DND-41 (cell line): ENCODE measurements around the gene VCL.
"Not testable (repeated sequence)": the region's sequence is repeated elsewhere in the genome, so short reads cannot be mapped to it uniquely, and the experiment has no call there.

Experiments
- ATAC-seq: fragments of 200-7000 bp; cut with Tn5 transposase; 3 replicates; pipeline ENCODE4 v1.9.1; 2021; ENCODE audit warnings: low read depth; ENCODE audit not compliant: insufficient read depth
- DNase-seq: peaks from one replicate; pipeline ENCODE4 v3.0.0-alpha.2; 2020
- H2AFZ ChIP-seq: 2 replicates; pipeline ENCODE4 v1.6.0; 2012; ENCODE audit warnings: low read depth, low read length
- H3K27ac ChIP-seq: 2 replicates; pipeline ENCODE4 v1.5.1; 2012; ENCODE audit warnings: low read length, inconsistent platforms
- H3K27me3 ChIP-seq: fragments of 200-600 bp; sonication (generic); 2 replicates; pipeline ENCODE4 v1.6.0; 2012; ENCODE audit warnings: low read length, mild to moderate bottlenecking, inconsistent platforms; ENCODE audit not compliant: insufficient read depth, poor library complexity
- H3K36me3 ChIP-seq: 2 replicates; pipeline ENCODE4 v1.5.1; 2012; ENCODE audit warnings: low read length, inconsistent platforms; ENCODE audit not compliant: insufficient read depth
- H3K4me1 ChIP-seq: 2 replicates; pipeline ENCODE4 v1.5.1; 2012; ENCODE audit warnings: mild to moderate bottlenecking, low read length; ENCODE audit not compliant: insufficient read depth
- H3K4me2 ChIP-seq: 2 replicates; pipeline ENCODE4 v1.6.0; 2012; ENCODE audit warnings: mild to moderate bottlenecking, moderate library complexity, low read length, inconsistent platforms; ENCODE audit not compliant: insufficient read depth
- H3K4me3 ChIP-seq, 2 experiments: fragments of 200-600 bp in 1 of 2; shearing (Covaris generic) in 1 of 2; 2 replicates each; pipeline ENCODE4 v1.5.1; 2012 to 2016; ENCODE audit warnings: inconsistent platforms in 2 of 2, low read length in 2 of 2, mild to moderate bottlenecking in 2 of 2, low read depth in 1 of 2, moderate library complexity in 1 of 2
- H3K79me2 ChIP-seq: 2 replicates; pipeline ENCODE4 v1.6.0; 2012; ENCODE audit warnings: low read length, inconsistent platforms; ENCODE audit not compliant: insufficient read depth
- H3K9ac ChIP-seq: 2 replicates; pipeline ENCODE4 v1.6.0; 2012; ENCODE audit warnings: low read depth, mild to moderate bottlenecking, inconsistent platforms, low read length, moderate library complexity
- H3K9me3 ChIP-seq: 2 replicates; pipeline ENCODE4 v1.5.1; 2012; ENCODE audit warnings: low read length, moderate library complexity, mild to moderate bottlenecking, inconsistent platforms; ENCODE audit not compliant: insufficient read depth, severe bottlenecking
- H4K20me1 ChIP-seq: 2 replicates; pipeline ENCODE4 v1.6.0; 2012; ENCODE audit warnings: low read length; ENCODE audit not compliant: insufficient read depth
- EZH2 ChIP-seq: IDR thresholded peaks from 3 replicates; pipeline ENCODE4 v1.6.1; 2012; ENCODE audit warnings: borderline replicate concordance, low read depth, mild to moderate bottlenecking, moderate library complexity, low read length, inconsistent platforms; ENCODE audit not compliant: severe bottlenecking
- TF ChIP-seq, protein P1 (sequence below): IDR thresholded peaks from 2 replicates; pipeline ENCODE4 v1.5.1; 2012; ENCODE audit warnings: borderline replicate concordance, low read length, moderate library complexity, mild to moderate bottlenecking; ENCODE audit not compliant: poor library complexity, severe bottlenecking; ENCODE audit errors: extremely low read depth

VCL gene

DNA sequence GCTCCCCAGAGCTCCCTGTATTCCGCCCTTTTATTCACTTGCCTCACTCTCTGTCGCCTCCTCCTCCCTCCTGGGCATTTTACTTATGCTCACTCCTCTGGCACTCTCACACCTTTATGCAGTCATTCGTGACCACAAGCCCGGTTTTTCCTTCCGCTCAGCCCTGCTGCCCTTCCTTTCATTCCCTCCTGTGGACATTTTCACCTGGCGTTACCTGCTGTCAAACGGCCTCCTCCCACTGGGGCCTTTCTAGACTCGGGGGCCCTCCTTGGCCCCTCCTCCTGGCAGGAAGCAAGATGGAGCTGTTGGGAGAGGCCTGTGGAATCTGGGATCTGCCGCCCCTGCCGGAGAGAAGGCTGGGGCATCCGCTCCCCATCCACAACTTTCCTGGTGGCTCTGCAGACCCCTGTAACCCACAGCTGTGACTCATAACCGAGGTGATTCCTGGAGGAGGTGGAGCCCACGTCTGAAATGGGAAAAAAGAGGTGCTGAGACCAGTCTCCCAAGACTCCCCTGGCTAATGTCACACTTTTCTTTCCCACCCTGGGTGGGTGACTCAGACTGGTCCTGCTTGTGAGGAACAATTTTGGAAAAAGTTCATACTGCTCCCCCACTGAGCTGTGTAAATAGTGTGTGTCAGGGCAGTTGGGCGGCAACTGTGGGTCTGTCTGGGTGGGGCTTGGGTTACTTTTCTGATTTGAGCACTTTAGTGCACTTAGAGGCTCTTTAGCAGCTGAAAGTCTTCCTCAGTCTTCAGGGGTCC lies 1.2 kb downstream of the VCL start:
- Histone ChIP-seq H2AFZ (0 out of 2 replicates have a peak overlapping the region, but pooled peaks have one; percentile 84), H3K9ac (peak overlapping the region; percentile 61; the same call in 1 of the 2 replicates), H3K79me2 (no peaks in the 10 kb centered on the region), H3K4me1 (peaks cover 21% of the 10 kb centered on the region), H3K4me3 (peak overlapping the region in 1 of 2 experiments; percentile 85; a peak in 2 of 4 replicates), H3K27me3 (no peaks in the 10 kb centered on the region), H4K20me1 (no peaks in the 10 kb centered on the region), H3K4me2 (peak overlapping the region; percentile 99), H3K27ac (no peak overlapping the region), H3K9me3 (no peaks in the 10 kb centered on the region), H3K36me3 (no peaks in the 10 kb centered on the region)
- DNase-seq (no peak), ATAC-seq (no peak)
- TF ChIP-seq EZH2: no peak
- TF ChIP-seq, protein P1, sequence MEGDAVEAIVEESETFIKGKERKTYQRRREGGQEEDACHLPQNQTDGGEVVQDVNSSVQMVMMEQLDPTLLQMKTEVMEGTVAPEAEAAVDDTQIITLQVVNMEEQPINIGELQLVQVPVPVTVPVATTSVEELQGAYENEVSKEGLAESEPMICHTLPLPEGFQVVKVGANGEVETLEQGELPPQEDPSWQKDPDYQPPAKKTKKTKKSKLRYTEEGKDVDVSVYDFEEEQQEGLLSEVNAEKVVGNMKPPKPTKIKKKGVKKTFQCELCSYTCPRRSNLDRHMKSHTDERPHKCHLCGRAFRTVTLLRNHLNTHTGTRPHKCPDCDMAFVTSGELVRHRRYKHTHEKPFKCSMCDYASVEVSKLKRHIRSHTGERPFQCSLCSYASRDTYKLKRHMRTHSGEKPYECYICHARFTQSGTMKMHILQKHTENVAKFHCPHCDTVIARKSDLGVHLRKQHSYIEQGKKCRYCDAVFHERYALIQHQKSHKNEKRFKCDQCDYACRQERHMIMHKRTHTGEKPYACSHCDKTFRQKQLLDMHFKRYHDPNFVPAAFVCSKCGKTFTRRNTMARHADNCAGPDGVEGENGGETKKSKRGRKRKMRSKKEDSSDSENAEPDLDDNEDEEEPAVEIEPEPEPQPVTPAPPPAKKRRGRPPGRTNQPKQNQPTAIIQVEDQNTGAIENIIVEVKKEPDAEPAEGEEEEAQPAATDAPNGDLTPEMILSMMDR: no peak

- H3K79me2 ChIP-seq: no peaks in the 10 kb centered on the region
- peaks cover 21% of the 10 kb centered on the region for H3K4me1 ChIP-seq
- no peaks in the 10 kb centered on the region for H3K27me3 ChIP-seq
- no peak overlapping the region for H2AFZ ChIP-seq
- H3K27ac ChIP-seq: no peak overlapping the region
- no peak overlapping the region for H3K4me2 ChIP-seq
- no peaks in the 10 kb centered on the region for H3K36me3 ChIP-seq
- H3K9ac ChIP-seq: no peak overlapping the region
- H3K9me3 ChIP-seq: no peaks in the 10 kb centered on the region
- no peaks in the 10 kb centered on the region for H4K20me1 ChIP-seq
- TF ChIP-seq, protein P1: no peak
- no peak for TF ChIP-seq EZH2
- DNase-seq (no peak), ATAC-seq (no peak)
- no peak overlapping the region for H3K4me3 ChIP-seq
Measured at GRCh38 chr10:73999703-74000102, 1.8 kb downstream of the VCL start.

GRCh38 chr10:74000244-74000643 lies 2.3 kb downstream of the VCL start:
- not testable (repeated sequence) for ATAC-seq, H3K36me3 ChIP-seq, H2AFZ ChIP-seq, H3K4me3 ChIP-seq, H3K27ac ChIP-seq, H3K9me3 ChIP-seq, H3K4me2 ChIP-seq, H3K27me3 ChIP-seq, H4K20me1 ChIP-seq, DNase-seq, H3K79me2 ChIP-seq, H3K9ac ChIP-seq
- H3K4me1 ChIP-seq: peaks cover 21% of the 10 kb centered on the region

DNA sequence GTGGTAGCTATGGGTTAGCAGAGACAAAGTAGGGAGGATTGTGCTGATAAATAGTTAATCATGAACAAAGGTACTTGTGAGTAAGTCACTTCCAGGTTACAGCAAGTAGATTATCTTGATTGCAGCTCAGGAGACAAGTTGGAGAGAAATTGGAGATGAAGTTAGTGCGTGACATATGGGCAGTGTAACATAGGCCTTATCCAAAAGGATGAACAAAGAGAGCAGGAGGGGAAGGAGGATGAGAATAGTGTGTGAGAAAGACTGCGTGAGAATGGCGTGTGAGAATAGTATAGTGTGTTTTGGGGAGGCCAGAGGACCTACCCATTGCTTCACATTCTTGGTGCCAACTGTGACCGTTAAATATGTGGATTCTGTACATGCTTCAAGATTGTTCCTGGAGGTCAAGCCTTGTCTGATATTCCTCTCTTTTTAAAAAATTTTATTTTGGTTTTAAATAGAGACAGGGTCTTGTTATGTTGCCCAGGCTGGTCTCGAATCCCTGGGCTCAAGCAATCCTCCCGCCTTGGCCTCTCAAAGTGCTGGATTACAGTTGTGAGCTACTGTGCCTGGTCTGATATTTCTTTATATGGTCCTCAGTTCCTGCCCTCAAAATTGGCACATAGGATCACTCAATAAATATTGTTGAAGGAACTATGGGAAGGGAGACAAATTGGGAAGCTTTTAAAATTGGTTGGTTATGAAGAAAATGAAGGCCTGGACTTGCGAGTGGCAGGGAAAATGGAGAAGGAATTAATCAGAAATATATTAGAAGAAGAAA lies 3.2 kb downstream of the VCL start:
- no peaks in the 10 kb centered on the region for H3K79me2 ChIP-seq
- H3K4me2 ChIP-seq: no peak overlapping the region
- no peak overlapping the region for H2AFZ ChIP-seq
- H3K27ac ChIP-seq: no peak overlapping the region
- no peaks in the 10 kb centered on the region for H3K36me3 ChIP-seq
- TF ChIP-seq EZH2: no peak
- TF ChIP-seq, protein P1: no peak
- H4K20me1 ChIP-seq: no peaks in the 10 kb centered on the region
- DNase-seq (no peak), ATAC-seq (no peak)
- H3K9me3 ChIP-seq: no peaks in the 10 kb centered on the region
- peaks cover 21% of the 10 kb centered on the region for H3K4me1 ChIP-seq
- H3K27me3 ChIP-seq: no peaks in the 10 kb centered on the region
- no peak overlapping the region for H3K9ac ChIP-seq
- no peak overlapping the region for H3K4me3 ChIP-seq
